ENCODE measurements around the gene AKAP13.

DNA sequence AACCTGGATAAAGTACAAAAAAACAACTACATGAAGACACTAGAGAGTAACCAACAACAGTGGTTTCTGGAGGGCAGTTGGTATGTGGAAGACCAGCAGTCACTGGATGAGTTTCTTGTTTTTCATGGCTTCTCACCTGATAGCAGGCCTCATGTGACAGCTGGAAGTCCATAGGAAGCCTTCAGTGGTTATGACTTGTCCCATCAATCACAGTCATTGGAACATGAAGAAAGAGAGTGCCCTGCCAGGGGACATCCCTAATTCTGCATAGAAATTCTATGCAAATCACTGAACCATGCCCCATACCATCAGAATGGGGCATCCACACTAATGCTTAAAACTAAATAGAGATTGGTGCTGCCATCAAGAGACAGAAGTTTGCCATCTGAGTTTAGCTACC is 81.6 kb downstream of the AKAP13 start:
- TF ChIP-seq, protein P1, sequence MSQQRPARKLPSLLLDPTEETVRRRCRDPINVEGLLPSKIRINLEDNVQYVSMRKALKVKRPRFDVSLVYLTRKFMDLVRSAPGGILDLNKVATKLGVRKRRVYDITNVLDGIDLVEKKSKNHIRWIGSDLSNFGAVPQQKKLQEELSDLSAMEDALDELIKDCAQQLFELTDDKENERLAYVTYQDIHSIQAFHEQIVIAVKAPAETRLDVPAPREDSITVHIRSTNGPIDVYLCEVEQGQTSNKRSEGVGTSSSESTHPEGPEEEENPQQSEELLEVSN (IDR thresholded peaks at IDR 0.05; ENCODE audit: borderline replicate concordance, low read depth) = no peak
- no peak for TF ChIP-seq CTCF (IDR thresholded peaks at IDR 0.05)
